NCI-H1694 treated with DMSO at 0.1 percent for 48 hours (cell line): ENCODE data around the gene CPPED1.
"Not testable (repeated sequence)": the region's sequence is repeated elsewhere in the genome, so short reads cannot be mapped to it uniquely, and the experiment has no call there.

Experiments
- DNase-seq: peaks from one replicate; lab custom pipeline; 2025; lab: John Stamatoyannopoulos, UW

Gene CPPED1

GRCh38 chr16:12801511-12802042 is 2.1 kb downstream of the CPPED1 start:
- peak; percentile 9 for DNase-seq

DNA sequence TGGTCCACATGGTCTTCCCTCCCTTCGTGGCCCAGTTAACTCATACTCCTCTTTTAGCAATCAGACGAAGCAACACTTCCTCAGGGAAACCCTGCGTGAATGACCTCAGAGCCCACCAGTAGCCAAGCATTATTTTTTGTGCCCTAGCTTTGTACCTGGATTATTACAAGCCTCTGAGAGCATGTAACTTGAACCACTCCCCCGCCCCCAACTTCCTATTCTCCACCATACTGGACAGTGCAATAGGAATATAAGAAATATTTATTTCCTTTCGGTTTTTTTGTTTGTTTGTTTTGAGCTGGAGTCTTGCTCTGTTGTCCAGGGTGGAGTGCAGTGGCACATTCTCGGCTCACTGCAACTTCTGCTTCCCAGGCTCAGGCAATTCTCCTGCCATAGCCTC is 2.9 kb downstream of the CPPED1 start:
- DNase-seq, result no peak

GRCh38 chr16:12799996-12800395 is 3.7 kb downstream of the CPPED1 start:
- DNase-seq, result not testable (repeated sequence)

- DNase-seq, result no peak
Observed at GRCh38 chr16:12798846-12799245, 4.8 kb downstream of the CPPED1 start.

- no peak for DNase-seq
Observed at GRCh38 chr16:12798171-12798570, 5.5 kb downstream of the CPPED1 start.

DNA sequence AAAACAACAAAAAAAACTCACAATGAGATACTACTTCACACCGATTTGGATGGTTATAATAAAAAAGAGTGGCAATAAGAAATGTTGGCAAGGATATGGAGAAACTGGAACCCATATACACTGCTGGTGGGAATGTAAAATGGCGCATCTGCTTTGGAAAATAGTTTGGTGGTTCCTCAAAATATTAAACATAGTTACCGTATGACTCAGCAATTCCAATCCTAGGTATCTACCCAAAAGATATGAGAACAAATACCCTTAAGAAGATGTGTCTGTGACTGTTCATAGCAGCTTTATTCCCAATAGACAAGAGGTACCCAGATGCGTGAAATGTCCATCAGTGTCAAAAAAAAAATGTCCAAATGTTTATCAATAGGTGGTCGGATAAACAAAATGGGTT is 7.2 kb downstream of the CPPED1 start:
- DNase-seq, result no peak

DNA sequence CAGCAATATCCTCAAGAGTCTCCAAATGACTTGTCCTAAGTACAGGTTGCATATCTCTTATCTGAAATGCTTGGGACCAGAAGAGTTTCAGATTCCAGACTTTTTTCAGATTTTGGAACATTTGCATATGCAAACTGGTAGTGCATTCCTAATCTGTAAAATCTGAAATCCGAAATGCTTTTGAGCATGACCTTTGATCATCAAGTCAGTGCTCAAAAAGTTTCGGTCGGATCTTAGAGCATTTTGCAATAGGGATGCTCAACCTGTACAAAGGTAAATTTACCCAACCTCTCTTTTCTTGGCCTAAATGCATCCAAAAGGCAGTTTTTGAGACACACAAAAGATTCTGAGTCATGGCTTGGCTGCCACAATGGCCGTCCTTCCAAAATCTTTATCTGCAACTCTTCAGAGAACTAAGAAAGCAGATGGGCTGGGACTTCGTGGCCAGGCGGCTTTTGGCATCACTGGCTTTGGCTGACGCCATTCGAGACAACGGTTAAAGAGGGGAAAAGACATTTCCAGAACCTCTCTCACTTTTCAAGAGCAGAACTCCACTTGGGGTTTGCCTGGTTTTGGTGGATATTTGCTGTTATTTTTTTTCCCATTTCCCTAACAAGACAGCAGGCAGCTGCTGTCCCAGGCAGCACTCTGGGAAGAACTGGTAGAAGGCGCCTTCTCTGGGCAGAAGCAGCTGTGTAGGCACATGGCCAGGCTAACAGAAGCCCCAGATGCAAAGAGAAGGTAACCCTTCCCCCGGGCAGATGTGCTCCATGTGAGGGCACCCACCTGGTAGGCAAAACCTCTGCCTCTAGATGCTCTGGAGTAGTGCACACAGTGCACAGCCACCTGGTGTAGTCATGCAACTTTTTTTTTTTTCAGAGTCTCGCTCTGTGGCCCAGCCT is 8.9 kb downstream of the CPPED1 start:
- DNase-seq, result no peak

DNA sequence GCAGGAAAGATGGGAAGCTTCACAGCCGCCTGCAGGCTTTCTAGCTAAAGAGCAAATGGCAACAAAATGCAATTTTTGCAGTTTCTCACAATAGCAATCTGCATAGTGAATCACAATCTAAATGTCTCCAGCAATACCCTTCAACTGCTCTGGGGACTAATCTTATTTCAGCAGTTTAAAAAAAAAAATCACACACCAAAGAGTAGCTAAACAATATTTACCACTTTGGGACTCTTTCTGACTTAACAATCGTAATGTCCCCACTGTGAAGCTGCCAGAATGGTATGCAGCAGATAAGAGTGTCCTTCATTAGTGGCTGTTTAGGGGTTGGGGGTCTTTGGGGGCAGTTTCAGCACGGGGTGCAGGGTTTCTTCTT is 9.8 kb downstream of the CPPED1 start:
- DNase-seq, result no peak

GRCh38 chr16:12793120-12793864 is 10.4 kb downstream of the CPPED1 start:
- no peak for DNase-seq

DNA sequence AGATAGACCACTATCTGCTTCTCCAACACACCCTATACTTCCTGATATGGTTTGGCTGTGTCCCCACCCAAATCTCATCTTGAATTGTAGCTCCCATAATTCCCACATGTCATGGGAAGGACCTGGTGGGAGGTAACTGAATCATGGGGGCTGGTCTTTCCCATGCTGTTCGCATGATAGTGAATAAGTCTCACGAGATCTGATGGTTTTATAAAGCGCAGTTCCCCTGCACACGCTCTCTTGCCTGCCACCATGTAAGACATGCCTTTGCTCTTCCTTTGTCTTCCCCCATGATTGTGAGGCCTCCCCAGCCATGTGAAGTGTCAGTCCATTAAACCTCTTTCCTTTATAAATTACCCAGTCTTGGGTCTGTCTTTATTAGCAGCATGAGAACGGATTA is 11.2 kb downstream of the CPPED1 start:
- DNase-seq, result not testable (repeated sequence)

- no peak for DNase-seq
Observed at GRCh38 chr16:12791340-12791739, 12.3 kb downstream of the CPPED1 start.

- no peak for DNase-seq
Observed at GRCh38 chr16:12788758-12789157, 14.9 kb downstream of the CPPED1 start.

GRCh38 chr16:12786081-12786480 is 17.6 kb downstream of the CPPED1 start:
- DNase-seq, result no peak

DNA sequence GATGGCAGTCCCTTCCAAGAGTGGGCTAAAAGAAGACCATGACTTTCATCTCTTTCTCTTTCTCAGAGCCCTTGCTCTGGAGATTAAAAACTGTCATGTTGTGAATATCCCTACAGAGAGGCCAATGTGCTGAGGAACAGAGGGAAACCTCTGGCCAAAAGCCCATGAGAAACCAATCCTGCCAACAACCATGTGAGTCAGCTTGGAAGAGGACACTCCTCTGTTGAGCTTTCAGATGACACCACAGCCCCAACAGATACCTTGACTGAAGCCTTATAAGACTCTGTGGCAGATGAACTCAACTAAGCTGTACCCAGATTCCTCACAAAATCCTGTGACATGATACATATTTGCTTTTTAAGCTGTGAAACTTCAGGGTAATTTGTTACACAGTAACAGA is 19.6 kb downstream of the CPPED1 start:
- DNase-seq, result no peak

GRCh38 chr16:12781777-12782176 is 21.9 kb downstream of the CPPED1 start:
- no peak for DNase-seq

DNA sequence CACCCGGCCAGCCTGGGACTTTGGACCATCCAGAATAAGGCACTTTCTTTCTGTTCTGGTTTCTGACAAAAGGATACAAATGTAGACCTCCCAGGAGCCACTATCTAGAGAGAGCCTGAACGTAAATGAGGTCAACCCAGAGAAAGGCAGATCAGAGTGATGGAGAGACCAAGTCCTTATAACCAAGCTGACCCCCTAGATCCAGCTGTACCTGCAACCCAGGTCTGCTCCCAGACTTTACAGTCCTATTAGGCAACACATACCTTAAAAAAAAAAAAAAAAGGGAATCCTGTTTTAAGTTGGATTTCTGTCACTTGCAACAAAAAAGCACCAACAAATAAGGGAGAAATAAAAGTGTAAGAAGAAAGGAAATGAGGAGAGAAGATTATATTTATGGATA is 23.2 kb downstream of the CPPED1 start:
- DNase-seq, result no peak

- DNase-seq, result no peak
Observed at GRCh38 chr16:12778726-12779125, 25.0 kb downstream of the CPPED1 start.

DNA sequence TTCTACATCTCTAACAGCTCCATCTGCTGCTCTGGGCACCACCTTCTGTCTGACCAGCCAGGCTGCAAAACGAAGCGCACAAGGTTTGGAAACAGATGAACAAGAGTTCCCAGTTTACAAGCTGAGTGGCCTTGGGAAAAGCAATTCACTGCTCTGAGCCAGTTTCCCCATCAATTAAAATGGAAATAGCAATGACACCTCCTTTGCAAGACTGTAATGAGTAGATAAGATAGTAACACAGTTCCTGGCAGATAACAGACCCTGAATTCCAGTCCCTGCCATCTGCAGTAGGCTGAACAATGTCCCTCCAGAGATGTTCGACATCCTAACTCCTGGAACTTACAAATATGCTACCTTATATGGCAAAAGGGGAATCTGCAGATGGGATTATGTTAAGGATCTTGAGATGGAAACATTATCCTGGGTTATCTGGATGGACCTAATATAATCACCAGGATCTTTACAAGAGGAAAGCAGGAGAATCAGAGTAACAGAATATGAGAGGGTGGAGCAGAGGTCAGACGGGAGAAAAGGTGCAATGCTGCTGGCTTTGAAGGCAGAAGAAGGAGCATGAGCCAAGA is 27.9 kb downstream of the CPPED1 start:
- DNase-seq, result no peak

DNA sequence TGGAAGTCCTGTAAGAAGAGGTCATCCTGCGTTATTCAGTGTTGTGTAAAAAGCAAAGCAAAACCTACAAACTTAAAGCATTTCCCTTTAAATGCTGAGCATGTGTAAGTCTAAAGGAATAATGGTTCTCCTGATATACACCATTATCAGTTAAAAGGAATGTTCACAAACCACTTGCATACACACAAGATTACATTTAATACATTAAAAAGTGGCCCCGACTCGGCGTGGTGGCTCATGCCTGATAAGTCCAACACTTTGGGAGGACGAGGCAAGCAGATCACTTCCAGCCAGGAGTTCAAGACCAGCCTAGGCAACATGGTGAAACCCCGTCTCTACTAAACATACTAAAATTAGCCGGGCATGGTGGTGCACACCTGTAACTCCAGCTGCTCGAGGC is 30.5 kb downstream of the CPPED1 start:
- no peak for DNase-seq

- no peak for DNase-seq
Observed at GRCh38 chr16:12771341-12771798, 32.3 kb downstream of the CPPED1 start.

DNA sequence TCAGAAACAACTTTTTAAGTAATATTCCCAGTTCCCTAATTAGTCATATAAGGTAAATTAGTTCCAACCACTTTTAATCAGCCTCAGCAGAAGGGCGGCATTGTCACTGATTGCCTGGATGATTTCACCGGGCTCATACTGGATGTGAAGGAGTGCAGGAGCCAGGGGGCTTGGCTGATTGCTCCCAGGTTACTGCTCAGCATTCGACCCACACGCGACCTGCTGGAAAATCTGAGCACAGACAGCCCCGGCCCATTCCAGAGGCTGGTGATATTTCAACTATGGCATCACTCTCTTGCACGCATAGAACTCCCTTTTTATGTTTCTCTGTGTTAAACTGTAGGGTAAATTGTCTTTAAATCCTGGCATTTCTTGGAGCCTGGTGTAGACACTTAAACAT is 34.2 kb downstream of the CPPED1 start:
- no peak for DNase-seq

DNA sequence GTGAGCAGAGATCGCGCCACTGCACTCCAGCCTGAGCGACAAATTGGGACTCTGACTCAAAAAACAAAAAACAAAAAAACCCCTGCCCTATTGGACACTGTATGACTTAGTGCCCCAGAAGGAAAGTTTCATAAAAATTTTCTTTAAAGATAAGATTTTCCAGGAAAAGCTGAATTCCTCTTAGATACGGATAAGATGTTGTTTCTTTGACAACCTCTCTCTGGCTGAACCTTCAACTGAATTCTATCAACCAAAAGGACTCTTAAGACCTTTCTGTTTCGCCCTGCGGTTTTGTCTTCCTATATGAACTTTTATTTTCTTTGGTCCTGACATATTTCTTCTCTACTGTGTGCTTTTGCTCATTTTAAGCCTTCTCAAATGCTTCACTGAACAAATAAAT is 35.8 kb downstream of the CPPED1 start:
- no peak for DNase-seq

DNA sequence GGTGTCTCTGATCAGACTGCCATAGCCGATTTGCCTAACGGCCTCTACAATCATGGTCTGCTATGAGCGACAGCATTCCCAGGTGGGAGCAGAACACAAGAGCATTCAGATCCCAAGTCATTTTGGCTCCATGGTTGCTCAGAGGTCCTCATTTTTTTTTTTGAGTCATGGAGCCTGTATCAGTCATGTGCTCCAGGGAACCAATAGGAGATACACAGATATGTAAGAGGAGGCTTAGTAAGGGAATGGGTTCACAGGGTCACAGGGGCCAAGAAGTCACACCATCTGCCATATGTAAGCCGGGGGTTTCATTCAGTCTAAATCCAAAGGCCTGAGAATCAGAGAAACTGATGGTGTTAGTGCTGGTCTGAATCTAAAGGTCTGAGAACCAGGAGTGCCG is 36.8 kb downstream of the CPPED1 start:
- DNase-seq, result no peak
